ENCODE results near the gene RIMS4. TPM values are rescaled to one million over a fixed set of nuclear protein-coding genes. Genes with fewer than 3 reads are reported as not detected.

Gene RIMS4
- total and polyA plus RNA-seq, 9 of the 15 experiments (the other 6 are each of a cell fraction or from before 2014, with no cell fraction given) = 0.04 TPM; not detected in 8

GRCh38 chr20:44787299-44787698 is 23.0 kb downstream of the RIMS4 start:
- intact Hi-C loops (cut with micrococcal nuclease) (no loop called here), in situ Hi-C loops (cut with MboI) (no loop called here)
- H3K9me3 ChIP-seq (replicated peaks; ENCODE audit: control insufficient read depth, insufficient read depth, low read depth, low read length) = no peaks in the 10 kb centered on the region
- no peak for TF ChIP-seq NCOA4 (IDR thresholded peaks at IDR 0.05; ENCODE audit: partially characterized antibody)
- no peak for TF ChIP-seq AFF4 (CRISPR knock-in tag; IDR thresholded peaks at IDR 0.05)
- TF ChIP-seq GTF2A2 (tag; IDR thresholded peaks at IDR 0.05) = no peak
- TF ChIP-seq SMAD2 (IDR thresholded peaks at IDR 0.05; ENCODE audit: low read depth, low read length) = no peak
- no peak for TF ChIP-seq ZNF224 (CRISPR knock-in tag; IDR thresholded peaks at IDR 0.05)
- 0 out of 2 replicates have a peak, but pooled peaks have one; percentile 21 for TF ChIP-seq BCOR (IDR thresholded peaks at IDR 0.05)
- no peak for TF ChIP-seq ARNT (IDR thresholded peaks at IDR 0.05)
- no peak for TF ChIP-seq ZNF121 (CRISPR knock-in tag; conservative IDR thresholded peaks at IDR 0.05)
- no peak for TF ChIP-seq CREM (IDR thresholded peaks at IDR 0.05; ENCODE audit: low read depth)
- TF ChIP-seq RBM25 (IDR thresholded peaks at IDR 0.05; ENCODE audit: low read depth, low read length, severe bottlenecking) = peak; percentile 68
- H3K27ac ChIP-seq (ENCODE audit: extremely low read depth, low read depth, low read length) = no peak overlapping the region
- ATAC-seq = no peak
- no peak overlapping the region for H3K4me3 ChIP-seq
- no peaks in the 10 kb centered on the region for H3K4me1 ChIP-seq (replicated peaks in 1 of 2; ENCODE audit: control insufficient read depth in 2 of 2, insufficient read depth in 2 of 2, low read length in 2 of 2)
- FAIRE-seq = no peak
- H4K20me1 ChIP-seq (replicated peaks; ENCODE audit: control insufficient read depth, insufficient read depth, low read length) = no peaks in the 10 kb centered on the region; the same call in 1 of the 2 replicates
- peaks cover 15 to 32% of the 10 kb centered on the region in 2 experiments; a peak in 4 of 5 replicates for H3K27me3 ChIP-seq (ENCODE audit: control insufficient read depth in 2 of 2, insufficient read depth in 2 of 2, low read length in 2 of 2)
- DNase-seq (ENCODE audit: extremely low read depth in 1 of 4, low spot score in 3 of 4) = no peak
- H3K4me2 ChIP-seq (ENCODE audit: insufficient read depth, low read length) = no peak overlapping the region
- no peaks in the 10 kb centered on the region for H3K9me1 ChIP-seq (ENCODE audit: control insufficient read depth, insufficient read depth, low read length)
- H2AFZ ChIP-seq (ENCODE audit: low read depth, low read length) = no peak overlapping the region
- POLR2A ChIA-PET = interaction anchor here (0.6 kb wide), 1 partner anchor 233 kb away, joined by 6 read pairs; no protein-coding TSS in a partner anchor
- no TSS peak for BruUV-seq (replicated peaks)
- H3K36me3 ChIP-seq (ENCODE audit: control insufficient read depth, insufficient read depth, low read length) = no peaks in the 10 kb centered on the region
- 2% methylated on average over 7 of the region's 7 CpGs for WGBS (ENCODE audit: insufficient coverage, low coverage, missing lambda C conversion rate)
- CTCF ChIA-PET (ENCODE audit: low intra/inter-chr PET ratio) = no interaction called here
- H3K9ac ChIP-seq (ENCODE audit: insufficient read depth in 1 of 2, low read depth in 2 of 2, low read length in 2 of 2) = no peak overlapping the region
- no peaks in the 10 kb centered on the region for H3K79me2 ChIP-seq (ENCODE audit: control insufficient read depth, insufficient read depth, low read length)
